ENCODE measurements around the gene FRS2. TPM values are rescaled to one million over a fixed set of nuclear protein-coding genes. Genes with fewer than 3 reads are reported as not detected.

The FRS2 gene
- 37.0 and 47.1 TPM in 2 replicates for total RNA-seq

GRCh38 chr12:69470189-69471075 lies at the start of gene FRS2:
Gene FRS2 (plus strand): TSS chr12:69470388. CDS start chr12:69569031, 98,643 bp downstream.

DNA sequence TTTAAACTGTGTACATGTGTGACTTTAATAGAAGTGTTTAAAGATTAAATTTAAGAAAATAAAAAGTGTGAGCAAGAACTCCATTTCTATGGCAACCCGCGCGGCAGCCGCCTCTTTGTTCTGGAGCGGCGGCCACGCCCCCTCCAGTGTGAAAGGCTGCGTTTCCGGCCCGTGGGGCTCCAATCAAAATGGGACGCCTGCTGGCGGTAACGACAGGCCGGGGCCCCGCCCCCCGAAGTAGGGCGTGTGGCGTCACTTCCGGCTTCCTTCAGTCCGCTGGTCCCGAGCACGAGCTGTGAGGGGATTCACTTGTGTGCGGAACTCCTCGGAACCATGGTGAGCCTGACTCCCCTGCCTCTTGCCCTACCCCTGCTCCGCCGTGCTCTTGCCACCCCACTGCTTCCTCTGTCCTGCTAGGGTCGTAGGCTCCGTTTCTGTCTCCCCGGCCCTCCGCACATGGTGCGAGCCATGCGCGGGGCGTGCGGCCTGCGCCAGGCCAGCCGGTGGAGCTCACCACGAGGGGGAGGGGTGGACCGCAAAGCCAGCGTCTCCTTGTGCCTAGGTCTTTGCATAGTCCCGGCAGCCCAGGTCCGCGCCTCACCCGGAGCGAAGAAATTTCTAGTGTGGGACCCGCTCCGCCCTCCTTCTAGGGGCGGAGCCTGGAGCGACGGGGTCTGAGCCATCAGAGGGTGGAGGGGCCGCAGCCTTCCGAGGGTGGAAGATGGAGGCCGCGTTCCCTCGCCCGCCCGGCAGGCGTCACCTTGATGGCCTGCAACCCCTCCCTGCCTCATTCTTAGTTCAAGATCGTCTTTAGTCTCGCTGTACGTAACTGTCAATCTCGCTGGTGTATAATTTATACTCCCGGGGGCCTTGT lies 115.2 kb downstream of the FRS2 start, which contains the start of gene CCT2:
Gene CCT2, plus strand, starts transcription at position 271 of the 874 bp plus-strand sequence. Its CDS starts 63 bp downstream, at position 334.

GRCh38 chr12:69610729-69611128 lies 140.5 kb downstream of the FRS2 start, which contains the start of gene LRRC10:
Gene LRRC10 (minus strand): TSS chr12:69610907. CDS start chr12:69610838, 69 bp downstream.

Small RNA genes lying within 50 kb of the gene (small RNA-seq; reads per million reads assigned to genes)
- gene MIR3913-1 (ENCODE audit: low replicate concordance), result 0.10 reads per million

Other genes with a start within 250 kb of the FRS2 start
- gene CPSF6, start 230.8 kb upstream of the FRS2 start, total RNA-seq, result 13.6 and 34.8 TPM in 2 replicates
- gene LYZ, start 122.0 kb upstream of the FRS2 start, total RNA-seq, result under 0.01 and 1.0 TPM in 2 replicates
- gene YEATS4, start 110.6 kb upstream of the FRS2 start, total RNA-seq, result 15.5 and 21.9 TPM in 2 replicates
- gene CCT2, start 115.1 kb downstream of the FRS2 start, total RNA-seq, result 209 and 390 TPM in 2 replicates
- gene LRRC10, start 140.5 kb downstream of the FRS2 start, total RNA-seq, result not detected in 2 replicates
- gene BEST3, start 228.9 kb downstream of the FRS2 start, total RNA-seq, result 0.22 and 0.43 TPM in 2 replicates

Data from placental pericyte (primary cell).